NOMO-1 treated with dmso at 0.1 percent for 144 hours (cell line): Measurements from ENCODE around the gene PGA3.
"Not testable (repeated sequence)": the region's sequence is repeated elsewhere in the genome, so short reads cannot be mapped to it uniquely, and the experiment has no call there.

ENCODE experiments used
- DNase-seq: peaks from one replicate; lab custom pipeline; 2025; ENCODE audit not compliant: unreplicated experiment; lab: John Stamatoyannopoulos, UW

Gene PGA3

DNA sequence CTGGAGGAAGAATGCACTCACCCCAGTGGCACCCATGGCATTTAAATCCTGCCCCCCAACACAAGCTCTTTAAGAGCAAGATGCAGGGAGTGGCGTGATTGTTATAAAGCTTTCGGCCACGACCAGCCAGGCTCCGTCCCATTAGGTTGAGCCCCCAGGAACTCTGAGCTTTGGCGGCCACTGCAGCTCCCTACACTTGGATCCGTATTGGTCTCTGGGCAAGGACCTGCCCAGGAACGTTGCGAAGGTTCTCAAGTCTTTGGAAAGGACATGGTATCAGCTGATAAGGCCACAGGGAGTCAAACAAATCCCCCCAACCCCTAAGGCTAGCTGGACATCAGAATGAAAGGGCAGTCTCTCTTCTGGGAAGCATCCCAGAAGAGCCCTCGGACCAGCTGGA lies 32.7 kb upstream of the PGA3 start:
- no peak for DNase-seq

DNA sequence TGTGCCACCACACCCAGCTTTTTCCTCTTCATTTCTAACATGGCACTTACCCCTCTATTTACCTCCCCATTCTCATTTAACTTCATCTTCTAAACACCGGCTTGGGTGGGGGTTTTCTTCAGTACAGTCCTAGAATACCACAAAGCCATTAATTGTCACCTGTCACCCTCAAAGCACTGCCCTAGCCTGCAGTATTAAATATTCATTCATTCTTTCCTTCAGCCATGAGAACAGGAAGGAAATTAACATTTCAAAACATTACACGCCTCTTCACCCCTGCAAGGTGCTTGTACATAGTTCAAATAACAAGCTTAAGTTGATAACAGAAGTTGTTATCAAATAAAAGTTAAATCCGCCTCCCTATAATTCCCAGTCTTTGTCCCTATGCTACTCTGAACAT lies 31.4 kb upstream of the PGA3 start:
- DNase-seq: no peak

DNA sequence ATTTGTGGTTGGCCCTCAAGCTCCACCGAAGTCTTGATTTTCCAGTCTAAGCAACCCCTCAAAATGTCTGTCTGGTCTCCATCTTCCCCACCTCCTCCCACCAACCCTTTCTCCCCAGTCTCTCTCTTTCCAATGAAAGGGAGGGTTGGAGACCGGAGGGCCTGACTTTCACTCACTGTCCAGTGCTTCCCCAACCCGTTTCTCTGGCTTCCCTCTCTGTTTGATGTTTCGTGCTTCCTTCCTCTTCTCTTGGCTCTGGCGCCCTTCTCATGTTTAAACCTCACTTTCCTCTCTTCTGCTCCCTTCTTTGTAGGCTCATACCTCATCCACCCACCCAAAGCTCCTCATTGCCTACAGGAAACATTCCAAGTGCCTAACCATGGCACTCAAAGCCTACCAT lies 31.0 kb upstream of the PGA3 start:
- DNase-seq: no peak

DNA sequence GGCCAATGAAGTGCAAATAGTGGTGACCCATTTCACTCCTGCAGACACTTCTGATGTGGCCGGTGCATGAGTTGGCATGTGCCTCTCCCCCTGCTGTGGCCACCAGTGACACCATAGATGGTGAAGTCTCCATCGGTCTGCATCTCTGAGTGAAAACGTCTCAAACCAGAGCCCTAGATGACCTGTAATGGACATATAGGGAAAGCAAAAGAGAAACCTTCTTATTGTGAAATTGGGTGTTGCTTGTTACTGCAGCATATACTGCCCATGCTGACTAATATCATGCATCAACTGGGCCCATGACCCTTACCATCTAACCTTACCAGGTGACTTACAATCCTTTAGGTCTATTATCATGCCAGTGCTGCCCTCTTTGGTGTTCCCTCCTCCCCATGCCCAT lies 30.4 kb upstream of the PGA3 start:
- no peak for DNase-seq

DNA sequence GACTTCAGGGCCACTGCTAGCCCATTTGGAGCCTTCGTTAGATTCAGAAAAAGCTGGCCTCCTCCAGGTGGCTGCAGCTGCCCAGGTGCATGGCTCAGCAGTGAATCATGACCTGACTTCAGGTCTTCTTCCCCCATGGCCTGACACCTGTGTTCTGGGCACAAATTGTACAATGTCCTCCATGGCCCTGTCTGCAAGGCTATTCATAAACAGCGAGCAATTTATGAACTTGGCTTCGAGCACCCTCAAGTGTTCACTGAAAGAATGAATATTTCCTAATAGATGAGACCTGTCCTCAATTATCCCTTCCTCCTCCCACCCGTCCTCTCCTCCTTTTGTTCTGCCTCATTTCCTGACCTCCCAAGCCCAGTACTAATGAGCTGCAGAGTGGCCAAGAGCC lies 29.9 kb upstream of the PGA3 start:
- DNase-seq: no peak

DNA sequence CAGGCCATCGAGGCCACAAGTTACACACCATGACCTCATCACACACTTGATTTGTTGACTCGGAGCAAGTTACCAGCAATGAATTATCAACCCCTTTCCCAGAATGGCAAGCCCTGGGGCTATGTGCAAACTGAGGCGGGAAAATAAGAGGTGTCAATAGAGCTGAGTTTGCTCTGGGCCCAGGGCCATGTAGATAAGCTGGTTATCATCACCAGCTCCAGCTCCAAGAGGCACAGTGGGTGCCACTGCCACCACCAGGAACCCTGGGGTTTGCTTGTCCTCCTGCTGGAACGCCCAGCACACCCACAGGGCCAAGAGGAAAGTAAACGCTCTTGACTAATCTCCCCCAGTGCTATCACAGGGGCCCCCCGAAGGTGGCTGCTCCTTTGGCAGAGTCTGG lies 29.0 kb upstream of the PGA3 start:
- no peak for DNase-seq

DNA sequence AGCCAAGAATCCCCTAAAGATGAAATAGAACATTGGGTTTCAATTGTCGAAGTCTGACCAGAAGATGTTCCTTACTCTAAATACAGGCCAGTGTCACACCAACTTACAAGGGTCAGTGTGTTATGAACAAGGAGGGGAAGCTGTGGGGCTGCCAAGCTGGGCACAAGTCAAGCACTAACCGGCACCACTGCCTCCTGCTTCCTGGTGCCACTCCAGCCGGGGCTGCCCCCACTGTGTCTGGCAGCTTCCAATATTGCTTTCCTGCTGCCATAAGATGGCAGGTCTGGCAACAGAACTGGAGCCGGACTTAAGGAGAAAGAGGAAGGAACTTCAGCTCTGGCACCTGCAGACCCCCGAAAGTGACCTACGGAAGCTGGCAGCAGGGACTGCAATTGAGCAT lies 28.4 kb upstream of the PGA3 start:
- no peak for DNase-seq

DNA sequence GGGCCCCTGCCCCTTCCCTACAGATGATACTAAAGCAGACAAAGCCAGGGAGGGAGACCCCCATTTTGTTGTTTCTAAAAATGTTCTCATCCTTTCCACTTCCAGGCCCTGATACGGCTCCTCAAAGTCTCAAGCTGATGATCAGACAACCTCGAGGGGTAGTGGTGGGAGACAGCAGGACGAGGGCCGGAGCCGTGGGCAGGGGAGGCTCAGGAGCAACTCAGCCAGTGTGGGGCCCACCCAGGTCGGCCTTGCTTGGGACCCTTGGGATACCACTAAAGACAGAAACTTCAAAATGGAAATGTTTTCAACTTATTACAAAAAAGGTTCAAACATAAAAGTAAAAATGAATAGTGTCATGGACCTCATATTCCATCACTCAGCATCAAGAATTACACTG lies 26.9 kb upstream of the PGA3 start:
- DNase-seq: no peak

DNA sequence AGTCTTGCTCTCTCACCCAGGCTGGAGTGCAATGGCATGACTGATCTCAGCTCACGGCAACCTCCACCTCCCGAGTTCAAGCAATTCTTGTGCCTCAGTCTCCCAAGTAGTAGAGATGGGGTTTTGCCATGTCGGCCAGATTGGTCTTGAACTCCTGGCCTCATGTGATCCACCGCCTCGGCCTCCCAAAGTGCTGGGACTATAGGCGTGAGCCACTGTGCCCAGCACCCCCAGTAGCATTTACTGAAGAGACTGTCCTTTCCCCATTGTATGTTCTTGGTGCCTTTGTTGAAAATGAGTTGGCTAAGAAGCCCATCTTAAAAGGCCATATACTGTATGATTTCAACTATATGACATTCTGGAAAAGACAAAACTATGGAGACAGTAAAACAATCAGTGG lies 23.1 kb upstream of the PGA3 start:
- DNase-seq: not testable (repeated sequence)

DNA sequence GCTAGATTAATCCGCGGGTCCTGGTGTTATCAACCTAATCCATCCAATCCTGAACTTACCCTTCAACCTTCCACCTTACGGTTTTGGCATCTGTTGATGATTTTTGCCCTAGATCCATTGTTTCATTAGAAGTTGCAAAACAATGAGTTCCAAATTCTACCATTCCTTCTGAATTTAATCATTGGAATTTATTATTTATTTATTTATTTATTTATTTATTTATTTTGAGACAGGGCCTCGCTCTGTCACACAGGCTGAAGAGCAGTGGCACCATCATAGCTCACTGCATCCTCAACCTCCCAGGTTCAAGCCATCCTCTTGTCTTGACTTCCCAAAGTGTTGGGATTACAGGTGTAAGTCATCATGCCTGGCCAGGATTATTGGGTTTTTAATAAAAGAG lies 21.8 kb upstream of the PGA3 start:
- no peak for DNase-seq

DNA sequence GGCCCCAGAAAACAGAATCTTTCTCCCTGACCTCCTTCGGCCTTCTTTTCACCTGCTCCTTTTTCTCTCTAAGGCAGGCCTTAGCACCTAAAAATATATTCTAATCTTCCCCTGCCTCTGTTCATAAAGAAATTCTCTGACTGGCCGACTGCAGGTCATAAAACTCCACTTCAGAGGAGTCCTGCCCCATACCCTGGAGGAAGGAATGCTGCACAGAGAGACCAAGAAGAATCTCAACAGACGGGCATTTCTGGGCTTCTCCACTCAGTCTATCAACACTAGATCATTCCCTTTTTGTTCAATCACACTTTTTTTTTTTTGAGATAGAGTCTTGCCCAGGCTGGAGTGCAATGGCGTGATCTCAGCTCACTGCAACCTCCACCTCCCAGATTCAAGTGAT lies 19.7 kb upstream of the PGA3 start:
- no peak for DNase-seq

DNA sequence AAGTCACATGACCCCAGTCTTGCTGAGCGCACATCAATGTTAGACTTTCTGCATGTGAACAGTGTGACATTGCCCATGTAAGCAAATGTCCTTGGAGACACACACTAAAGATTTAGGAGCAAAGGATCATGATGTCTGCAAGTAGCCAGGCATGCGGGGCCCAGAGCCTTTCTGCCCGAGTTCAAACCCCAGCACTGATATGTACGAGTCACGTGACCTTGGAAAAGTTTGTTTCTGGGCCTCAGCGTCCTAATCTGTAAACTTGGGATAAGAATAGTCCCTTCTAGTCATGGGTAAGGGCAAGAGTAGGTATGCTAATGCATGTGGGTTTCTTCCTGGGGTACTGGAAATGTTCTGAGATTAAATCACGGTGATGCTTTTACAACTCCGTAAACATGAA lies 16.8 kb upstream of the PGA3 start:
- no peak for DNase-seq

DNA sequence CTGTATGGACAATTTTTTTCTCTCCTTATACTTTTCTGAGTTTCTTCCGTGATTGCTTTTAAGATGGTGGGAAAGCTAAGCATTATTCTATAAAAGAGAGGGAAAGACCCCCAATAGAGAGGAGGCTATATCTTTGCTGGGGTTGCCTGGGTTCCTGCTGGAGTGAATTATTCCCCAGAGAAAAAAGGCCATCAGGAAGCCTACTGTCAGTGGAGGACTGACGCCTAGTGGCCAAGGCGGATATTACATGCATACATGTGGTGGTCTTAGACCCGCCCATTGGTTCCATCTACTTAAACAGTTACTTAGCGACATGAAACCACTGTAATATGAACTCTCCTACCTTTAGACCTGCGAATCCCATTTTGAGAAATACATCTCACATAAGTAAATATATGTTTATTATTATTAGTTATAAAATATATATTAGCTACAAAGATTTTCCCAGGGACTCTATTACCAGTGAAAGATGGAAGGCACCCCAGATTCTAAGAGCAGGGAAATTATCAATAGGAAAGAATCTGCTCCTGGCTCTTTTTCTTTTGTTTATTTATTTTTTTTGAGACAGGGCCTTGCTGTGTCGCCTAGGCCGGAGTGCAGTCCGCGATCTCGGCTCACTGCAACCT lies 15.7 kb upstream of the PGA3 start:
- peak; percentile 23 for DNase-seq

DNA sequence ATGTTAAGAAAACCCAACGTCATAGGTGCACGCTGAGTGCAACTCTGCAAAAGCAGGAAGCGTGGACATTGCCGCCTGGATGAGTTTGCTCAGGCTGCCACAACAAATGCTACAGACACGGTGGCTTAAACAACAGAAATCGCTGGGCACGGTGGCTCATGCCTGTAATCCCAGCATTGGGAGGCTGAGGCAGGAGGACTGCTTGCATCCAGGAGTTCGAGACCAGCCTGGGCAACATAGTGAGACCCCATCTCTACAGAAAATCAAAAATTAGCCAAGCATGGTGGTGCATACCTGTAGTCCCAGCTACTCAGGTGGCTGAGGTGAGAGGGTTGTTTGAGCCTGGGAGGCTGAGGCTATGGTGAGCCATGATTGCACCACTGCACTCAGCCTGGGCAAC lies 13.4 kb upstream of the PGA3 start:
- no peak for DNase-seq

DNA sequence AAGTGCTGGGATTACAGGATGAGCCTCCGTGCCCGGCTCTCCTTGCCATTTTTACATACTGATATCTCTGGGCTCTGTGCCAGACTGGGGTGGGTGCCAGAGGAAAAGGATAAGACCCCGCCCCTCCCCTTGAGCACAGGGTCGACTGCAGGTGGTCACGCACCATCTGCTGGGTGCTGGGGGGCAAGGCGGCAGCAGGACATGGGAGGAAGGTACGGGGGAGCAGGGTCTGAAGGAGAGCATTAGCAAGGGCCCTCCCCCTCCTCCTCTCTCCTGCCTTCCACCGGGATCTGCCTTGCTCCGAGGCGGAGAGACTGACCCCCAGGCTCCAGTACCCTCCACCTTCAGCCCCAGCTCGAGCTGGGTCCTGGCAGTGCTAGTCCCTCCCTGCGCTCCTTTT lies 9.7 kb upstream of the PGA3 start:
- no peak for DNase-seq

DNA sequence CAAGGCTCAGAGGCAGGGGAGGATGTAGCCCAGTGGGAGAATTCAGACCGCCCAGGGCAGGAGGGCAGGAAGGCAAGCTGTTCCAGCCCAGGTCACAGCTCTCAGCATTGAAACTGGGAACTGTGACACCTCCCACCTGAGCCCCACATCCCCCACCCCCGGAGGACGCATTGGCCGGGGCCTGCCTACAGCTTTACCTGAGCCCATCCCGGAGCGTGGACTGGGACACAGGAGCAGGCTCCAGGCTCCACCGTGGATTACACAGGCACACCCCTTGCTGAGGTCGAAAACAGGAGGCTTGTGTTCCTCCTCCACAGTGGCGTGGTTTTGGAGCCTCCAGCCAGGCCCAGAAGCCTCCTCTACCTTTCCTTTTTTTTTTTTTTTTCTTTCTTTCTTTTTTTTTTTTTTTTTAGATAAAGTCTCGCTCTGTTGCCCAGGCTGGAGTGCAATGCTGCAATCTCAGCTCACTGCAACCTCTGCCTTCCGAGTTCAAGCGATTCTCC lies 9.1 kb upstream of the PGA3 start:
- no peak for DNase-seq

DNA sequence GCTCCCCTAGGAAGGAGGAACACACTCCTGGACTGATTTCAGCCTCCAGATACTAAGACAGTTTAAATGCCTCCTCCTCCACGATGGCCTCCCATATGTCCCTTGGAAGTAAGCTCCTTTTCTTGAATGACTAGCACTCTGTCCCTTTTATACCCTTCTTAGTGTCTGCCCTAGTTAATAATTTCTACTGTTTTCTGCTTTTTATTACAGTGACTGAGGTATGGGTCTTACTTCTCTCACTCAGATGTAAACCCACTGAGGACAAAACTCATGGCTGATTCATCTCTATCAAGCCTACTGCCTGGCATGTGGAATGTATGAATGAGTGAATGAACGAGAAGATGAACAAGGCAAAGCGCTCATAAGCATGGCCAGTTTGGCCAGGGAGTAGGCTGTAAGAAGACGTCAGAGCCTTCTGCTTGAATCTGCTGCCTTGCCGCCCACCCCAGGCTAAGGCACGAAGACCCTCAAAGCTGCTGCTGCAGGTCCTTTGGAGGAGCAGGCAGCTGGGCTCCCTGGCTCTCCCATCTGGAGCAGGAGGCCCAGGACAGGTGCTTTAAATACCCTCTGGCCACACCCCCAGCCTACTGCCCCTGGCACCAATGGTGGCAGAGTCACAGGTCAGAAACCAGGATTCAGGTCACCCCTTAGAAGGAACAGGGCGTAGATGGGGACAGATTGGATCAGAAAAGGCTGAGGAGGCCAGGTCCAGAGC lies 8.2 kb upstream of the PGA3 start:
- DNase-seq: no peak

DNA sequence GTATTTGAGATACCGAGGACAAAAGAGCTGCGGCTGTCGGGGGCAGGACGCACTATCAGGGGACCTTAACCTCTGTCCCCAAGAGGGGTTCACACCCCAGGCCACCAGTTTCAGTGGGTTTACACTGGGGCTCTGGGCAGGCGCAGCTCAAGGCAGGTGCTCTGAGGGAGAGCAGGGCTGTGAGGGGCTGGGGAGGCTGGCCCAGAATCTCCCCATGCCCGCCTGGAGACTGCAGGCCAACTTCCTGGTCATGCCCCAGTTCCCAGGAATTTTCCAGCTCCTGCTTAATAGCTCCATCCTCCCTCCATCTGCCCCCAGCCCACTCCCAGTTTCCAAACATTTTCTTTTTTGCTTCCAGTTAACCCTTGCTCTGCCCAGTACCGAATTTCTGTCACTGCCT lies 7.6 kb upstream of the PGA3 start:
- no peak for DNase-seq

DNA sequence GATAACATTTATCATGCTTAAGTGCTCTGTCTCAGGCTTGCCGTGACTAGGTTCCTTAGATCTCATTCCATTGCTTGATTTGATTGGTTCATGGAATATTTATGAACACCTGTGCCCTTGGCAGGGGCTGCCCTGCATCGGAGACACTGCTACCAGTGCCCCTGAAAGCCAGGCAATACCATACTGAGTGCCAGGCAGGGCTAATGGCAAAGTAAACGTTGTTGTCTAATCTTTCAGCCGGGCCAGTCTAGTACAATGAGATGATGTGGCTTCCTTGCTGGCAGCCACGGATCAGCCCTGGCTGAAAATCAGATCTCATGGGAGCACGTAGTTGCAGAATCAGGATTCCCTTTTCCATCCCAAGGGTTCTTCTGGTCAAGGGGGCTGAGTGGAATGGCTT lies 5.0 kb upstream of the PGA3 start:
- DNase-seq: no peak

DNA sequence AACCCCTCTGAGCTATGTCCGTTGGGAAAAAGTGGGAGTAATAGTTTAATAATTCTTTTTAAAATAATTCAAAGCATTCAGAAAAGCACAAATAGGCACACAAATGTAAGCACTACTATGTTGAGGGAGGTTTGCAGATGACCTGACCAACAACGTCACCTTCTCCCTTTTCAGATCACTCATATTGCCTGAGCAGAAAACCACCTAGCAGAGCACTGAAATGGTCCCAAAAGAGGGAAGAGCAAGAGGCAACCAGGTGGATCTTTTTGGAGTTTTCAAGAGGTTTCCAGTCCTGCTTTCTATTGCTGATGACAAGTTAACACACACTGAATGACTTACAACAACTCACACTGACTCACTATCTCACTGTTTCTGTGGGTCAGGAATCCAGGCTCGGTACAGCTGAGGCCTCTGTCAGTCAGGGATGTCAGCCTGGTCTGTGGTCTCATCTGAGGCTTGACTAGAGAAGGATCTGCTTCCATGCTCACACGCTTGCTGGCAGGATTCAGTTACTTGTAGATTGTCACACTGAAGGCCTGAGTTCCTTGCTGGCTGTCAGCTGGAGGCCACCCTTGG lies 4.3 kb upstream of the PGA3 start:
- no peak for DNase-seq

DNA sequence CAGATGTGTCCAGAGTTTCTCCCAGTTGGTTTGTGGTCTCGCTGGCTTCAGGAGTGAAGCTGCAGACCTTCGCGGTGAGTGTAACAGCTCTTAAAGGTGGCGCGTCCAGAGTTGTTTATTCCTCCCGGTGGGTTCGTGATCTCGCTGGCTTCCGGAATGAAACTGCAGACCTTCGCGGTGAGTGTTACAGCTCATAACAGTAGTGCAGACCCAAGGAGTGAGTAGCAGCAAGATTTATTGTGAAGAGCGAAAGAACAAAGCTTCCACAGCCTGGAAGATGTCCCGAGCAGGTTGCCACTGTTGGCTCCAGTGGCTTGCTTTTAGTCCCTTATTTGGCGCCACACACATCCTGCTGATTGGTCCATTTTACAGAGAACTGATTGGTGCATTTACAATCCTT lies 1.8 kb upstream of the PGA3 start:
- DNase-seq: no peak

DNA sequence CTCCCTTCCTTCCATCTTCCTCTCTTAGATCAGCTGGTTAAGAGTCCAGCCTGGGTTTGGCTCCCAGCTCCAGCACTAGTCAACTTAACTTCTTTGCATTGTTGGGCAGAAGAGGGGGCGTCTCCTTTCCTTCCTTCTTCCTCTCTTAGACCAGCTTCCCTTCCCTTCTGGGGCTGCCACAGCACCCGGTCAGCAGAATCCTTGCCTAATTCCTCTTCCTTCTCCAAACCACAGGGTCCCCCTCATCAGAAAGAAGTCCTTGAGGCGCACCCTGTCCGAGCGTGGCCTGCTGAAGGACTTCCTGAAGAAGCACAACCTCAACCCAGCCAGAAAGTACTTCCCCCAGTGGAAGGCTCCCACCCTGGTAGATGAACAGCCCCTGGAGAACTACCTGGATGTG lies 558 bp downstream of the PGA3 start:
- DNase-seq: not testable (repeated sequence)
